Stimulated activated CD4-positive, alpha-beta T cell treated with anti-CD3 and anti-CD28 coated beads, Interleukin-12 subunit alpha, Interleukin-12 subunit beta, amount 100 ng/mL, for 4 hours (primary cell): ENCODE results near the gene TAF4B.
"Not testable (repeated sequence)": the region's sequence is repeated elsewhere in the genome, so short reads cannot be mapped to it uniquely, and the experiment has no call there.

Experiments
- DNase-seq: peaks from one replicate; pipeline ENCODE4 v3.0.0-alpha.2; 2020

Gene TAF4B

GRCh38 chr18:26425148-26425531 is 198.9 kb downstream of the TAF4B start:
- DNase-seq: no peak

GRCh38 chr18:26429535-26430226 is 203.4 kb downstream of the TAF4B start:
- DNase-seq: no peak

GRCh38 chr18:26432651-26433424 is 206.6 kb downstream of the TAF4B start:
- DNase-seq: no peak

DNA sequence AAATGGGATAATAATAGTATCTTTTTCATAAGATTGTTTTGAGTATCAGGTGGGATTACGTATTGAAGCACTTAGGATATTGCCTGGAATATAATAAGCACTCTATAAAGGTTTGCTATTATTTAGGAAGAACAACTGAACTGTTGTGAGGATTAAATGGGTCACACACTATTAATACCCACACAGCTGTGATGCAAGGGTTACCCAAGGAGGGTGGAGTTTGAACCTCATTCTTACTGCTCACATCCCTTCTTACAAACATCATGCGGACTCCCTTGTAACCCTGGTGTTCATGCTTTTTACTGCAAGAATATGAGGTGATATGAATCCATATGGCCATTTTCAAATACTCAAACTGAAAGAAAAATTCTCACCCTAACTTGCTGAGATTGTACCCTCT is 208.6 kb downstream of the TAF4B start:
- DNase-seq: no peak

DNA sequence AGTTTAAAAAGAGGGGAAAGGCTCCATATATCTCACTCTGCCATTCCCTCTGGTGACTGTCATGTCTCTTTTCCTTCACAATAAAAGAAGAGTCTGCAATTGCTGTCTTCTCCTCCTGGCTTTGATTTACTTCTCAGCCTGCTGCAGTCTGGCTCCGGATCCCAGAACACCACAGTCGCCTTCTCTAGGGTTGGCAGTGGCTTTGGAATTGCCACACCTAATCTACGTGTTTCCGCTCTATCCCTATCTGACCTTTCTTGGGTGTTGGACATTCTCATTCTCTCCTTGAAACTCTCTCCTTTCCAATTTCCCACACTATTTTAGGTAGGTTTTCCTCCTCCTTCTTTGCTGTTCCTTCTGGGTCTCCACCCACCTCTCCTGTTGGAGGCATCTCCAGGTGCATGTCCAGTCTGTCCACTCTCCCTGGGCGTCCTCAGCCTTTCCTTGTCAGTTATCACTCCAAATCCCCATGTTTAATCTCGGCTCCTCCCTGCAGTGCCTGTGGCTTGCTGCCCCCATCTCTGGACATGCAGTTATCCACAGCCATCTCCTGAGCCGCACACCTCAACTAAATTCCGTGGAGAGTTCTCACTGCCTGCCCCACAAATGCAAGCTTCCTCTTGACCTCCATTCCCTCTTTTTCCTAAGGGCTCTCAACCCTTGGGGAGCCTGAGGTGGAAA is 209.3 kb downstream of the TAF4B start:
- DNase-seq: no peak

DNA sequence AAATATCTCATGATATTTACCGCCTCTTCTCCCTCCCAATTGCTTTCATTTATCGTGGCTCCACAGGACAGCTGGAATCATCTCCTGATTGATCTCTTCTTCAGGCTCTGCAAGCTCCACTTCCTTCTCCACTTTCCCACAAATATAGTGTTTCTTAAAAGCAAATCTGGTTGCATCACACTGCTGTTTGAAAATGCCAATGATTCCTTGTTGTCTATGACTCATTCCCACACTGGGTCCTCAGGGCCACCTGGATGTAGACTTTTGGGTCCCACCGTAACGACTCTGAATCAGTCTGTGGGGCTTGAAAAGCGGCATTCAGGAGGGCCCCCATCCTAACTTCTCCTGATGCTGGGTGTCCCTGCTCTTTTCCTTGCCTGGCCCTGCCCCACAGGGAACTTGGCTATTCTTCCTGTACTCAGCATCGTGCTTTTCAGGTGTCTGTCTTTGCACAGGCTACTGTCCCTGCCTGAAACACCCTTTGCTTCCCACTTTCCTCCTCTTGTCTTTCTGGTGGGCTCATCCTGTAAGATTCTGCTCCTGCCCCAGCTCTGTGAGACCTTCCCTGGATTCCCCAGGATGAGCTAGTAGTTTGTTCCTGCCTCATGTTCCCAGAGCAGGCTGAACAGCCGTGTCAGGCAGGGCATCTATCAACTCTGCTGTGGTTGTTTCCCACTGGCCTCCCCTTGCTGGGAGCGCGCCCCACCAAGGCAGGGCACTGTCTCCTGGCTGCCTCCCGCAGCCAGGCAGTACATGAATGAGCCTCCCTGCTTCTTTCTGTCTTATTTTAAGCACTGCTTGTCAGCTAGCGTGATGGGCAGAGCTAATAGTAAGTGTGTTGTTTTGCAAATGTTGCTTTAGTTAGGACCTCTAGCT is 210.2 kb downstream of the TAF4B start:
- DNase-seq: no peak

DNA sequence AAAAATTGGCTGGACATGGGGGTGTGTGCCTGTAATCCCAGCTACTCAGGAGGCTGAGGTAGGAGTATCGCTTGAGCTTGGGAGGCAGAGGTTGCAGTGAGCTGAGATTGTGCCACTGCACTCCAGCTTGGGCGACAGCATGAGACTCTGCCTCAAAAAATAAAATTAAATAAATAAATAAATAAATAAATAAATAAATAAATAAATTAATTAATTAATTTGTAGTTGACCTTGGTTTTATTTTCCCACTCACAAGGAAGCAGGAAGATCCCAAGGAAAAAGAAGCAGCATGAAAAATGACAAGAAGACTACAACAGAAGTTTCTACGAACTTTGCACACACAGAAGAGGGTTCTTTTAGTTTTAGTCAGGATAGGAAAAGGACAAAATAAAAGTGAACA is 211.4 kb downstream of the TAF4B start:
- not testable (repeated sequence) for DNase-seq

DNA sequence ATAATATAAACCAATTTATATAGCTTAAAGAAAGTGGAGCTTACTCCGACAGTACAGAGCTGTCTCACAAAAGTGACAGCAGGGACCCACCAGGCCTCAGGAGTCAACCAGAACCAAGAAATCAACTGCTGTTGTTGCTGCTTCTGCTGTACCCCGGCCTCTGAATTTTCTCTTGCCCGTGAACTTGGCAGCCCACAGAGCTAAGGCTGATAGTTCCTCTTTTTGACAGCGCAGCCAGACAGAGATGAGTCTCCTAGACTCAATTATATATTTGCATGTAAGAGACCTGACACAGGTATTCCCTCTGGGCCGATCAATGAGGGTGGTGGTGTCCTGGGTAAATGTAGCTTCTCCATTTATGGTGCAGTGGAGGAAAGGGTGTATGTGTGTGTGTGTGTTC is 212.7 kb downstream of the TAF4B start:
- DNase-seq: no peak

DNA sequence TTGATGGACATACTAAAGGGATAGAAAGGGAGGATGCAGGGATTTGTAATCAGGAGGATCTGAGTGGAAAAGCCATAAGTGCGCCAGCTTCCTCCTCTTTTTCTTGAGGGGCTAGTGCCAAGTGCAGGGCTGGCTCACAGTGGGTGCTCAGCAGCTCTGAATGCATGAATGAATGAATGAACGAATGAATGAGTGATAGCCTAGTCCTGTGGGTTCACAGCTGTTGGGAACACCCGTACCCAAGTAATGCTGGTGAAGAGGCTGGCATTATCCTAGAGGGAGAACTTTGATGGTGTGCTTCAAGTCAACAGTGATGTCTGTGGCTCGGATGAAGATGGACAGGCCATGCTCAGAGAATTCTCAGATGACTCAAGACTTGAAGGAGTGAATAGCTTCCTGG is 213.3 kb downstream of the TAF4B start:
- DNase-seq: no peak

GRCh38 chr18:26440644-26441043 is 214.4 kb downstream of the TAF4B start:
- no peak for DNase-seq
